SKM-1 treated with dmso at 0.1 percent for 144 hours (cell line): ENCODE results near the gene GLIS1.

Experiments used
- DNase-seq: peaks from one replicate; lab custom pipeline; 2025; ENCODE audit not compliant: unreplicated experiment; lab: John Stamatoyannopoulos, UW

The GLIS1 gene

DNA sequence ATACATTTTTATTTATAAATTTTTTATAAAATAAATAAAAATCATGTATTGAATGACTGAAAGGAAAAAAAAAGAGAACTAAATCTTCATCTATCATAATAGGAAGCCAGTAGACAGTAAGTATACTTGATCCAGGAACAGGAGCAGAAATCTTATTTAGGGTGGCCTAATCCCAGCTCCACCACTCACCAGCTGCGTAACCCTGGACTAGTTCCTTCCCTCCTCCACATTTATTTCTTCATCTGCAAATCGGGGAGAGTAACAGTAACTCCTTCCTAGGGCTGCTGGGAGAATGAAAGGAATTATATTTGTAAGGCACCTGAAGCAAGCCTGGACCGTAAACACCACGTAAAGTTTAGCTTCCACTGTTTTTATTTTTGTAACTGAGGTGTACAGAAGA lies 17.9 kb downstream of the GLIS1 start:
- DNase-seq: no peak

DNA sequence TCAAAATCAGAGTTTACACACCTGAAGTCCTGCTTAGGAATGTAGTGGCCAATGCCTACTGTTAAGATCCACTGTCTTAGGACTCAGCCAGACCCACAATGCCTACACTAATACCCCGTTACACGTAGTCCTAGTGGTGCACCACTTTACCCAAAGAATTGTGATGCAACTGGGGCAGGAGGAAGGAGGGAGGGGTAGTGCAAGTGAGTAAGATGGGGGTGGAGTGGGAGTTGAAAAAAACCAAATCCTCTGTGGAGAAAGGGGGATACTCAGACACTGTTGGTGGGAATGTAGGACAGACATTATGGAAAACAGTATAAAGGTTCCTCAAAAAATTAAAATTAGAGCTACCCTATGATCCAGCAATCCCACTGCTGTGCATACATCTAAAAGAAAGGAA lies 19.5 kb downstream of the GLIS1 start:
- no peak for DNase-seq

DNA sequence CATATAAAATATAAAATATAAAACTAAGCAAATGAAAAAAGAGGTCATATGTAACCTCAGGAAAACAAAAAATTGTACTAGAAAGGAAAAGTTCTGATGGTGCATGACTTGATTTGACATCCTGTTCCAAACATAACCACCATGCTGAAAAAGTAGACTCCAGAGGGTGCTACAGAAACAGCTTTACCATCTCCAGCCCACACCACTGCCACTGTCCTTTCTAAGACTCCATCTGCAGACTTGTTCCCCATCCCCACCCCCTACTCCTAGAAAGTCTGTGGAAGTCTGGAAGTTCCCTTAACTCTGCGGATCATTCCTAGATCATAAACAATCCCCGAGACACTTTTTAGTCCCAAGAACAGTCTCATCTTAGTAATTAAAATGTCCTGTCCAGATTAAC lies 20.5 kb downstream of the GLIS1 start:
- DNase-seq: no peak

DNA sequence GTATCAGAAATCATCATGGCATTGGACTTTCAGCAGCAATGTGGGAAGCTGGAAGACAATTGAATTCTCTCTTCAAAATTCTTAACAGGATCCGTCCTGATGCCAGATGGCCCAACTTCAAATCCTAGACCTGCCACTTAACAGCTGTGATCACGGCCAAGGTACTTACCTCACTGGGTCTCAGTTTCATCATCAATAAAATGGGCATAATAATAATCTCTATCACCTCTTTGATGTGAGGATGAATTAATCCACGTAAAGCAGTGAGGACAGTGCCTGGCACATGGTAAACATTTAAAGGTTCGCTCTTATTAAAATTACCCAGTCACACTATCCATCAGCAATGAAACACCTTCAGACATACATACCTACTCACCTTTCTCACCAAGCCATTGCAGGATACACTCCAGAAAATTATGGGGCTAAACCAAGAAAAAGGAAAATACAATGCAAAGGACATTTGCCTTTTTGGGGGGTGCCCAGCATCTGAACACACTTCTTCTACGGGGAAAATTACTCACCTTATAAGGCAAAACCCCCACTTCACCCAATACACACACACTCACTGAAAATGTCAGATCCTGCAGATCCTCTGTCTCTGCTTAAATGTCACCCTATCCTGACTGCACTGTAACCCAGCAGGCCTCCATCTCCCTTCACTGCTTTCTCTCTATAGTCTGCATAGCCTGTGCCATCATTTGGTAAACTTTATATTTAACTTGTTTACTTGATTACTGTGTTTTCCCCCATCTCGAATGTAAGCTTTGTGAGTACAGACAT lies 21.7 kb downstream of the GLIS1 start:
- DNase-seq: no peak

DNA sequence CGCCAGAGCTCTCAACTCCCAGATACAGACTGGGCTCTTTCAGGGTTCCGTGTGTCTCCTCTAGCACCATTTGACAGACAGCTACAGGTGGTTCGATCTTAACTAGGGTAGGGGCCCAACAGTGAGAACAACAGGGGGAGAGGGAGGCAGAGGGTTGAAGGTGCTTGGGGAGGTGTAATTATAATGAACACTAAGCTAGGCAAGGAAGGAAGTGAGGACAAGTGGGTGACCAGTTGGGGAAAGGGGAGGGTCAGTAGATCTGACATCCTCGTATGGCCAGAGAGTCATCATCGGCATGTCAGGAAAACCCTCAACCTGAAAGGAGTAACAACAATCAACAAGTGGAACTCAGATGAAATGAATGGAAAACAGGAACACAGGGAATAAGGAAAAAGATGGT lies 22.8 kb downstream of the GLIS1 start:
- DNase-seq: no peak

DNA sequence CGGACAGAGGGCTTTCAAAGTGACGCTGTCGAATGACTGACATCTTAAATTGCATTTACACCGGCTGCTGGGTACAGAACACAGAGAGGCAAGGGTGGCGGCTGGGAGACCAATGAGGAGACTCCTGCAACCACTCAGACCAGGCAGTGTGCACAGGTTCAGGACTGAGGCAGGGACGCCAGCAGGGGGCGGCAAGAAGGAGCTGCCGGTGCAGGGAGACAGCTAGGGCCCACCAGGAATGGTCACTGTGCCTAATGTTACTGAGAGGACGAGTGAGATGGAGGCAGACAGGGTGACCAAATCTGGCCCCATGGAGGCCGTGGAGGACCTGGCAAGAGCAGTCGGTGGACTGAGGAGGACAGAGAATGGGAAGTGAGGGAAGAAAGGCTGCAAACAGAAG lies 23.5 kb downstream of the GLIS1 start:
- peak; percentile 41 for DNase-seq

DNA sequence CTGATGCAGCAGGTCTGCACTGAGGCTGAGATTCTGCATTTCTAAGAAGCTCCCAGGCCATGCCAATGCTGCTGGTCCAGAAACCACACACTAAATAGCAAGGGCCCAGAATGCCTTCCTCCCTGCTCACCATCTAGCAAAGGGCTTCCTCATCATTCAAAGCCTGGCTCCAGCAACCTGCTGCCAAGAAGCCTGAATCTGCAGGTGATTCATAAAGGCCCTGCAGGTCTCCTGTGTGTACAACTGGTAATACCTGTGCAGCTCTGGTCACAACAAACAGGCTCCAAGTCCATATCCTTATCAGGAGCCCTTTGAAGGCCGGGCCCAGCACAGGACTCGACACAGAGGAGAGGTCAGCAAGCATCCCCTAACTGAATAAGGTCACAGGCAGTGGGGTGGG lies 26.7 kb downstream of the GLIS1 start:
- DNase-seq: no peak

DNA sequence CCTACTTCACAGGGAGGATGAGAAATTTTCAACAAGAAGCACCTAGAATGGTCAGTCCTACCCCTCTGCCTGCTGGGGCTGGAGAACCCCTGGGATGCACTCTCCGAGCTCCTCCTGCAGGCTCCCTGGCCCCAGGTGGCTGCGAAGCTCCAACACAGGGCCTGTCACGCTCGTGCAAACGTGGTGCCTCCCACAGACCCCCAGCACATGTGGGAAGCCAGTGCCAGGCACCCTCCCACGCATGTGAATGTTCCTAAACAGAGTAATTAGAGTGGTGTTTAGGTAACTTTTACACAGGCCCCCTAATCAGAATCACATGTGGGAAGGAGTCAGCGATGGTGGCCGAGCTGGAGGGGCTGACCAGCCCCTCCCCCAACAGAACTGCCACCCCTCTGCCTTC lies 28.4 kb downstream of the GLIS1 start:
- no peak for DNase-seq

DNA sequence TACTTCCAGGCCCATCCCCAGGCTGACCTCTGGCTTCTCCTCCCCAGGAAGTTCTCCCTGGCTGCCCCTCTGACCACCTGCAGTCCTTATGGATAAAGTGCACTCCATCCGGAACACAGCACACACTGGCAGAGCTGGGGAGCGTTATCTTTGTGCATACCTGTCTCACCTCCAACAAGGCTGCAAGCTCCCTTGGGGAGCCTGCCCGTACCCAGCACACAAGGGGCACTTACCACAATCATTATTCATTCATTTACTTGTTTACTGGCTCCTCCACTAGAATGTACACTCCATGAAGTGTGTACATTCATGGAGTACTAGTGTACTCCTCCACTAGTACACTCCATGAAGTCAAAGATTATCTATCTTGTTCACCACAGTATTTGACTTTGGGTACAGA lies 30.3 kb downstream of the GLIS1 start:
- no peak for DNase-seq

DNA sequence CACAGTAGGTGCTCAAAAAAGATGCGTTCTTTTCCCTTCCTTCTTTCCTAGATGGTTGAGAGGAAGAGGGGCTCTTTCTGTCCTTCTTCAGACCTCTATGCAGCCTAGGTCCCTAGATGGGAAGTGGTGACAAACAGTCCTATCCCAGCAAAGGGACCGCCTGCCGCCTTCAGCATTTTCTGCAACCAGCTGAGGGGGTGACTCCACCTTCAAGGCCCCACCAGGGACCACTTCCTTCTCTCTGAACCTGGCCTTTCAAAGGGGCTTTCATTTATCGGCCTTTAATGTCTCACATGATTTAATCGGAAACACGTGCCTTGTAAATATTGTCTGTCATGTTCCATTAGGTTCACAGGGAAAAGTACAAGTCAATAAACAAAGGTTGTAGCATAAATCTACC lies 32.6 kb downstream of the GLIS1 start:
- no peak for DNase-seq

DNA sequence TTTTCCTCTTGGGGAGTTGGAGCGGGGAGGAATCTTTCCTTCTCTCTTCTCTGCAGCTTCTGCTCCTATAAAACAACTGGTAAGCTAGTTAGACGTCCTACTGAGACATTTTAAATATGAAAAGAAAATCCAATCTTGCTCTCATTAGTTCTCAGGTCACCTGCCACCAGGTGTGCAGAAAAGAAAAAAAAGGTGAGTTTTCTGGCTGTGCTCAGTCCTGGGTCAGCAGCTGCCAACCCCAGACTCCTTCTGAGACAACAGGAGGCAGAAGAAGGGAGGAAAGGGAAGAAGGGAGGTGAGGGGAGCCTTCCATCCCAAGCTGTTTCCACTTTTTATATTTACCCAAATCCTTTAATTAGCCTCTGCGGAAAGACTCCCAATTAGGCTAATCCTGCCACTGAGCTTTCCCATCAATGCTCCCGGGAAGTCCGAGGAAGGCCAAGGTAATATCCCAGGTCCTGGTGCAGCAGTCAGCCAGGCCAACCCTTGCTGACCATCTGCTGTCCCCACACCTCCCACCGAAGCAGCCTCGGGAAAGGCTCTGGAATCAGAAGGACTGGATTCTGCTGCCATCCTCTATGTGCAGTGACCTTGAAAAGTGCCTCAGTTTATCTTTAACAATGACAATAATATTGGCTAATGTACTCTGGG lies 33.4 kb downstream of the GLIS1 start:
- DNase-seq: no peak

DNA sequence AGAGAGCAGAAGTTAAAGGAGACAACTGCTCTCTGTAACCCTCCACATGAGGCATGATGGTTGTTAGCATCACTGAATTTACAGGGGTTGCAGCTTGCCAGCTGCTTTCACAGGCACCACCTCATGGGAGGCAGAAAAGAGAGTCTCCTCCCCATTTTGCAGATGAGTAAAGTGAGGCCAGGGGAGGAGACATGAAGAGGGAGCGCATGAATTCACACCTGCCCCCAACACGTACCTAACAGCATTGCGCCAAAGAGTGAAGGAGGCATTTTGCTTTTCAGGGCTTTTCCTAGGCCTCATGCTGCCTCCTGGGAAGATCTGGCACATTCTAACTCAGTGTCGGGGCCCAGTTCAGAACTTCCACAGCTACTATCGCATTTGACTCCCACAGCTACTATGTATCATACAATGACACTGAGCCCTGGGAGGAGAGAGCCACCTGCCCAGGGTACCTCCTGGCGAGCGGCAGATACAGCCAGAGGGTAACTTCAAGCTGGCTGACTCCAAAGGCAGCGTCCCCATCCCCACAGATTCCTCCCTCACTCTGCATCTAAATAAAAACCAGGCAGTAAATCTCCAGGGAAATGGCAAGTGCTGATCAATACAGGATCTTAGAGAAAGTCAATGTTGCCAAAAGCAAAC lies 34.0 kb downstream of the GLIS1 start:
- no peak for DNase-seq

DNA sequence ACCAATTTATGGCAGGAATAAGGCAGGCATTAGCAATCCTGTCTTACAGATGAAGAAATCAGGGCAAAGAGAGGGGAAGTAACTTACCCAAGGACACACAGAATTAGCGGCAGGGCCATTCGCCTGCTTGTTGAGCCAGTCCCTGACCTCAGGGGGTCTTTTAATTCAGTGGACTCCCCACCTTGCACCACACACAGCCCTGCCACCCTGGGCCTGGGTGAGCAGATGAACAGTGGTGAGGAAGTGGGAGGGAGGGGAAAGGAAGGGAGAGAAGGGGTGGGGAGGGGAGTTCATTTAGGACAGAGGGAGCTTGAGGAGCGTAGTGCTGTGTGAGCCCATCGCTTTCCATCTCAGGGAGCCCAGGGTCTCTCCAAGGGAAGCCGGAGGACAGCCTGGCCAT lies 34.7 kb downstream of the GLIS1 start:
- peak; percentile 5 for DNase-seq

DNA sequence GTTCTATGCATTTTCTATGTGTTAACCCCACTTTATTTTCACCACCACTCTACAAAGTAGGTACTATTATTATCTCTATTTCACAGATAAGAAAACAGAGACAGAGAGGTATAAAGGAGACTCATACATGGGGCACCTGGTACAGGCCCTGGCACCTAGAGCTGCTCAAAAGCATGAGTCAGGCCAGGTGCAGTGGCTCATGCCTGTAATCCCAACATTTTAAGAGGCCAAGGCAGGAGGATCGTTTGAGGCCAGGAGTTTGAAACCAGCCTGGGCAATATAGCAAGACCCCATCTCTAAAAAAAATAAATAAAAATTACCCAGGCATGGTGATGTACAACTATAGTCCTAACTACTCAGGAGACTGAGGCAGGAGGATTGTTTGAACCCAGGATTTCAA lies 35.8 kb downstream of the GLIS1 start:
- no peak for DNase-seq

DNA sequence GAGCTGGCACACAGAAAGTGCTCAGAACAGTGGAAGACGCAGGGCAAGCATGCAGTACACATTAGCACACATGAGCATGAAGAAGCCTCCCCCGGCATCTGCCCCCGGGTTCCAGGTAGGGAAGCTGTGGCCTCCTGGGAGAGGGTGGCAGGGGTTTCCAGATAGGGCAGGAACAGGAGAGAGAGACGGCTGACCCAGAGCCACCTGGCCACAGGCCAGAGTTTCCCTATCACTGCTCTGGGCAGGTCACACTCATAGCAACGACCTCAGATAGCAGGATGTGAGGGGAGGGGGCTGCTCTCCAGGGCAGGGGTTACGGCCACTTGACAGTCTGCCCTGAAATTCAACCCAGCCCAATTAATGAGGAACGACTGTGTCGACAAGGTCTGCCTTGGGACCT lies 36.6 kb downstream of the GLIS1 start:
- DNase-seq: no peak

DNA sequence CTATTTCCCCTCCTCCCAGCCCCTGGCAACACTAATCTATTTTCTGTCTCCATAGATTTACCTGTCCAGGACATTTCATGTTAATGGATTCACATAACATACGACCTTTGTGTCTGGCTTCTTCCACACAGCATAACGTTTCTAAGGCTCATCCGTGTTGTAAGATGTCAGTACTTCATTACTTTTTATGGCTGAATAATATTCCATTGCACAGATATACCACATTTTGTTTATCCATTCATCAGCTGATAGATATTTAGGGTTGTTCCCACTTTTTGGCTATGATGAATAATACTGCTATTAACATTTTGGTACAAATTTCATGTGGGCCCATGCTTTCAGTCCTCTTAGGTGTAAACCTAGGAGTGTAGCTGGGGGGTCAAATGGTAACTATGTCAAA lies 38.2 kb downstream of the GLIS1 start:
- no peak for DNase-seq

DNA sequence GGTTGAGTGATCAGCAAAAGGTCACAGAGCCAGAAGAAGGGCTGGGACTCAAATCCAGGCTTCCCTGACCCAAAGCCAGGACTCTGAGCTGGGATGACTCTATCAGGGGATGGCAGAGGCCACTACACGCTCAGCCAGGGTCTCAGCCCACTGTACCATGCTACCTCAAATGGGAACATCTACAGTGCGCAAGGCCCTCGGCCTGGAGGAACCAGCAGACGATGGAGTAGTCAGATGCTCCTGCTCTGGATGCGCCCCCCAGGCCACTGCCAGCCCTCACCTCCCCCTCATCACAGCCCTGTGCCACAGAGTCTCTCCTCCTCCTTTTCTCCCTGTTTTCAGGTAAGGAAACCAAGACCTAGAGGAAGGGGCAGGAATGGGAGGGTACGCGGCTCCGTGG lies 39.0 kb downstream of the GLIS1 start:
- no peak for DNase-seq

DNA sequence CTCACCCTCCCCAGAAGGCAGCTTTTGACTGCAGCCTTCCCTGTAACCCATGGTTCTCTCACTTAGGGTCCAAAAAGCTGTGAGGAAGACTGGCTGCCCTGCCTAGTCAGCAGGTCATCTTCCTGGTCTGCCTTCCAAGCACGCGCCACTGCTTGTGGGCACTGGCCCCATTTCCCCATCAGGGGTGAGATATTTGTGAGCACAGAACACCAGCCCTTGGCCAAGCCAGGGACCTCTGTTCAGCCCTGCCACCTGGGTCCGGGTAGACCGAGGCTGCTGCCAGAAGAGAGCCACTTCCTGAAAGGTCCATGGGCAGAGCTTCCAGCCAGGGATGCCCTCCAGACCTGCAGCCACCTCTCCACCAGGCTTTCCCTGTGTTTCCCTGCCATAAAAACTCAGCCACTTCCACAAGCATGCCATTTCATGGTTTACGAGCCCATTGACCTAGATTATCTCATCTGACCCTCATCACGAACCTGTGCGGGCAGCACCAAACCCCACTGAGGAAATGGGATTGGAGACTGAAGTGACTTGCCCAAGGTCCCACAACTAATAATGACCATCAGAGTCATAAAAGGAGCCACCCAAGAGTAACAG lies 40.5 kb downstream of the GLIS1 start:
- no peak for DNase-seq

DNA sequence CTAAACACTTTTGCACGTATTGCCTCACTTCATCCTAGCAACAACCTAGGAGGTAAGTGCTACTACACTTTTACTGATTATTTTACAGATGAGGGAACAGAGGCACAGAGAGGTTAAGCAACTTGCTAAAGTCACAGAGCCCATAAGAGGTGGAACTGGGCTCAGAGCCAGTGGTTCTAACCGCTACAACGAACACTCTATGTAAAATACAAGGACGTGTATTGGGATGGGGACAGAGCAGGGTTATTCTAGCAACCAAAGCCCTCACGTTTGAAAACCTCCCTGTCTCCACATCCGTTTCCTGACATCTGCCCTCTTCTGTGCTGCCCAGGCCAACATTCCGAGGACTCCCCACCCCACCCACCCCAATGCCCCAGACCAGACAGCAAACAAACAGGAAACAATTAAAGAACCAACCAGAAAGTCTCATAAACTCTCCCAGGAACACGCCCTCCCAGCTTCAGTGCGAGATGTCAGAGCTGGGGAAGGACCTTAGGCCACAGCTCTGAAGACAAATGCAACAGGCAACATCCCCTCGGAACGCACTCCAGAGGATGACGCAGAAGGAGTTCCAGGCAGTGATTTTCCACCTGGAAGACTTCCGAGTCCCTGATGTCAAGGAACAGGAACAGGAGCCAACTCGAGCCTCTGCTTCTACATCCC lies 41.1 kb downstream of the GLIS1 start:
- no peak for DNase-seq

DNA sequence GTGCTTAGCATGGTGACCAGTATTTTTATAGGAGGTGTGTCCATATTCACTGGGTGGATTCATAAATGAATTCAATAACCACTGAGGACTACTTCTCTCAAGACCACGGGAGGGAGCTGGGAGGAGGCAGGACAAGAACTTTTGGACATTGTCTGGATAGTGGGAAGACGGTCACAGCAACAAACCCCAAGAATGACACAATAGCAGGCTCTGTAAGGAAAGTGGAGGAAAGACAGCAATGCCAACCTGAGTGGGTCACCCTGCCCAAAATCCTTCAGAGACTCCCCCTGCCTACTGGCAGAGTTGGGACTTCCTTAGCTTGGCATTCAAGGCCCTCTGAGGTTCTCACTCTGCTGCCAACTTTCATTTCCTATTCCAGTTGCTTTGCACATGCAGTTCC lies 42.0 kb downstream of the GLIS1 start:
- no peak for DNase-seq

DNA sequence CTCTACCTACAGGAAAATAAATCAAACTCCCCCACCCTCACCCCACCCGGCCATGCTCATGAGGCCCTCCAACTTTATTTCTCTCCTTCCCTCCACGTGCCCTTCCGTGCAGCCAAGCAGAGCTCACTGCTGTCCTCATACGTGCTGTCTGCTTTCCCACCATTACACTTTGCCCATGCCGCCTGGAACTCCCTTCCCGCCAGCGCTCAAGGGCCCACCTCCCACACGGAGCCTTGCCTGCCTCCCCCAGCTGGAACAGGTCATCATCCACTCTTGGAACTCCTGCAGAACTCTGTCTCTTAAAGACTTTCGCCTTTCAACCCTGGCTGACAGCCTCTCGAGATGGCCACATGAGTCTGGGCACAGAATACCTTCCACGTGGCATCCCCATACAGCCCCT lies 42.4 kb downstream of the GLIS1 start:
- DNase-seq: no peak

DNA sequence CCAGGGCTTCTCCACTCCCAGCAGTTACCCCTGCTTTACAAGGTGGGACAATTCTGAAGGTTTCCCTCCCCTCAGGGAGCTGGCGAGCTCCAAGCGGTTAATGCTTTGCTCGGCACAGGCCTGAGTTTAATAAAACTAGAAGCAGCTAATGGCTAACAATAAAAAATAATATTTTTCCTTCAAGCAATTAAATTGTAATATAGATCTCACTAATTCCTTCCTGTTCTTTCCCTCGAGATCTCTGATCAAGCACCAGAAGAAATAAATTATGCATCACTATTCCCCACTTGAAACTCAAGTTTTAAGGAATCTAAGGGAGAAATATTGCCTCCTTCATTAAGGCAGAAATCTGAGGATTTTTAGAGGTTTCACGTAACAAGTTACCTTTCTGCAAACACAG lies 42.9 kb downstream of the GLIS1 start:
- no peak for DNase-seq
